Breast epithelium (tissue), 4 donors: ENCODE data around the gene RAC3. TPM values are rescaled to one million over a fixed set of nuclear protein-coding genes. Genes with fewer than 3 reads are reported as not detected.

ENCODE experiments used
- DNase-seq, 2 donors: peaks; one replicate each; pipeline ENCODE4 v3.0.0-alpha.2; 2019; ENCODE audit warnings: low spot score in 2 of 2
- H3K27ac ChIP-seq, 2 donors: fragments of 200-600 bp; sonication (generic) in 1 of 2; one replicate each; pipeline ENCODE4 v1.5.1; 2016 to 2019; ENCODE audit warnings: mild to moderate bottlenecking in 1 of 2
- H3K27me3 ChIP-seq, 2 donors: fragments of 200-600 bp; sonication (generic) in 1 of 2; one replicate each; pipeline versions ENCODE4 v1.5.1 to v1.6.0; 2017 to 2019; ENCODE audit warnings: control low read depth in 1 of 2, mild to moderate bottlenecking in 1 of 2
- H3K36me3 ChIP-seq: fragments of 200-600 bp; one replicate; pipeline ENCODE4 v1.5.1; 2019
- H3K4me1 ChIP-seq, 2 donors: fragments of 200-600 bp; sonication (generic); one replicate each; pipeline ENCODE4 v1.5.1; 2016 to 2019; ENCODE audit warnings: control low read depth in 1 of 2
- H3K4me3 ChIP-seq, 3 donors: fragments of 200-600 bp; sonication (generic); 1 replicate in 2 of 3; 2 replicates in 1 of 3; pipeline ENCODE4 v1.5.1; 2016 to 2019; ENCODE audit warnings: mild to moderate bottlenecking in 3 of 3, moderate library complexity in 2 of 3
- H3K9me3 ChIP-seq, 2 donors: fragments of 200-600 bp; sonication (generic) in 1 of 2; one replicate each; pipeline ENCODE4 v1.5.1; 2016 to 2019; ENCODE audit warnings: control low read depth in 1 of 2
- POLR2A ChIP-seq: fragments of 450-650 bp; IDR thresholded peaks from one replicate; pipeline ENCODE4 v1.6.1; 2016; ENCODE audit warnings: antibody characterized with exemption, mild to moderate bottlenecking, moderate library complexity
- POLR2AphosphoS5 ChIP-seq, 3 donors: sonication (generic); formaldehyde crosslinking; IDR thresholded peaks; one replicate each; pipeline ENCODE4 v1.6.1; 2017; ENCODE audit warnings: antibody characterized with exemption in 3 of 3
- intact Hi-C: fragments of 100-400 bp; cut with DNase I; formaldehyde crosslinking; loops from one replicate; pipeline ENCODE4 v1.15.1; 2023; ENCODE audit warnings: low total_unique reads
- total RNA-seq, 3 donors: library from RNA; depleted of rRNA; stranded (reverse); fragments of >200 nt; gene quantifications; one replicate each; pipeline ENCODE4 v1.1.0, GENCODE V29; 2016
- TF ChIP-seq, protein P1 (sequence below), 3 donors: fragments of 450-650 bp; IDR thresholded peaks; one replicate each; pipeline ENCODE4 v1.5.1; 2016 to 2017; ENCODE audit warnings: antibody characterized with exemption in 3 of 3, mild to moderate bottlenecking in 3 of 3, moderate library complexity in 3 of 3

Gene RAC3
- total RNA-seq, 3 donors from 2014 or later, result 7.6 to 23.0 (median 16.1) TPM

GRCh38 chr17:82064433-82065192, 33.1 kb downstream of the RAC3 start:
- no peaks in the 10 kb centered on the region for H3K9me3 ChIP-seq
- no peaks in the 10 kb centered on the region for H3K27me3 ChIP-seq
- H3K4me3 ChIP-seq, result peak overlapping the region; percentile 87 to 96 (median 90)
- H3K27ac ChIP-seq, result peak overlapping the region; percentile 73 to 97
- peaks cover 5% of the 10 kb centered on the region for H3K36me3 ChIP-seq
- intact Hi-C loops, result no loop called here
- peaks cover 0 to 11% of the 10 kb centered on the region in 2 donors for H3K4me1 ChIP-seq
- DNase-seq, result no peak
- TF ChIP-seq POLR2A (no peak), POLR2AphosphoS5 (IDR thresholded peaks at IDR 0.05) (no peak)
- TF ChIP-seq, protein P1, sequence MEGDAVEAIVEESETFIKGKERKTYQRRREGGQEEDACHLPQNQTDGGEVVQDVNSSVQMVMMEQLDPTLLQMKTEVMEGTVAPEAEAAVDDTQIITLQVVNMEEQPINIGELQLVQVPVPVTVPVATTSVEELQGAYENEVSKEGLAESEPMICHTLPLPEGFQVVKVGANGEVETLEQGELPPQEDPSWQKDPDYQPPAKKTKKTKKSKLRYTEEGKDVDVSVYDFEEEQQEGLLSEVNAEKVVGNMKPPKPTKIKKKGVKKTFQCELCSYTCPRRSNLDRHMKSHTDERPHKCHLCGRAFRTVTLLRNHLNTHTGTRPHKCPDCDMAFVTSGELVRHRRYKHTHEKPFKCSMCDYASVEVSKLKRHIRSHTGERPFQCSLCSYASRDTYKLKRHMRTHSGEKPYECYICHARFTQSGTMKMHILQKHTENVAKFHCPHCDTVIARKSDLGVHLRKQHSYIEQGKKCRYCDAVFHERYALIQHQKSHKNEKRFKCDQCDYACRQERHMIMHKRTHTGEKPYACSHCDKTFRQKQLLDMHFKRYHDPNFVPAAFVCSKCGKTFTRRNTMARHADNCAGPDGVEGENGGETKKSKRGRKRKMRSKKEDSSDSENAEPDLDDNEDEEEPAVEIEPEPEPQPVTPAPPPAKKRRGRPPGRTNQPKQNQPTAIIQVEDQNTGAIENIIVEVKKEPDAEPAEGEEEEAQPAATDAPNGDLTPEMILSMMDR (IDR thresholded peaks at IDR 0.05), result no peak

DNA sequence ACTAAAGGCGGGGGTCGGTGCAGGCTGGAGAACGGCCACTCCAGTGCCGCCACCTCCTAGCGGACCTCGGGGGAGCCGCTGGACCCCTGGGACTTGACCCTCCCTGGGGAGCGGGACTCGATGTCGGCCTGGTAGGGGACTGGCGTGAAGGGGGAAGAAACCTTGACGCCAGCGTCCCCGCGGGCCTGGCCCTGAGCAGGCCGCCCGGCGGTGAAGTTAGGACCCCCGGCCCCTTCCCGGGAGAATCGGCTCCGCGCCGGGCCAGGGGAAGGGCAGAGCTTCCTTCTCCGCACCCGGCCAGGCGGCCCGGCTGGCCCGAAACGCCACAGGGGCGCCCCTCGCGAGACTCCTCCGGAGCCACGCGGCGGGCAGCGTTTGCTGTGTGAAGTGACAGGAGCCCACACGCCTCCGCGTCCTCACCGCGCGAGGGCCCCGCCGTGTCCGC, 33.7 kb downstream of the RAC3 start:
- TF ChIP-seq, protein P1 (IDR thresholded peaks at IDR 0.05), result no peak
- TF ChIP-seq POLR2A, result no peak
- TF ChIP-seq POLR2AphosphoS5 (IDR thresholded peaks at IDR 0.05), result no peak
- H3K4me3 ChIP-seq, result peak overlapping the region; percentile 87 to 96 (median 90)
- DNase-seq, result no peak
- intact Hi-C loops, result no loop called here
- no peaks in the 10 kb centered on the region for H3K27me3 ChIP-seq
- H3K9me3 ChIP-seq, result no peaks in the 10 kb centered on the region
- peaks cover 0 to 11% of the 10 kb centered on the region in 2 donors for H3K4me1 ChIP-seq
- peak overlapping the region; percentile 73 to 97 for H3K27ac ChIP-seq
- peaks cover 3% of the 10 kb centered on the region for H3K36me3 ChIP-seq

- TF ChIP-seq POLR2AphosphoS5 (IDR thresholded peaks at IDR 0.05) (peak; percentile 65 to 86 (median 73)), POLR2A (no peak)
- TF ChIP-seq, protein P1 (IDR thresholded peaks at IDR 0.05), result peak in 1 of 3 donors; percentile 10
- Histone ChIP-seq H3K27ac (peak within 1 kb of the TSS; percentile 87 to 97), H3K27me3 (no peaks in the 10 kb centered on the region), H3K36me3 (no peaks in the 10 kb centered on the region), H3K9me3 (no peaks in the 10 kb centered on the region), H3K4me1 (peaks cover 0 to 11% of the 10 kb centered on the region in 2 donors), H3K4me3 (peak within 1 kb of the TSS; percentile 87 to 96 (median 90))
- intact Hi-C loops, result no loop called here
- DNase-seq, result peak in 1 of 2 donors; percentile 67
Observed at GRCh38 chr17:82065638-82066303, 34.3 kb downstream of the RAC3 start, which contains the start of gene DUS1L. Gene DUS1L, minus strand, starts transcription at chr17:82065804. Its CDS starts 745 bp downstream, at chr17:82065059.

- TF ChIP-seq POLR2AphosphoS5 (IDR thresholded peaks at IDR 0.05), result no peak
- no peak overlapping the region for H3K27ac ChIP-seq
- H3K9me3 ChIP-seq, result no peaks in the 10 kb centered on the region
- intact Hi-C loops, result no loop called here
- H3K4me3 ChIP-seq, result no peak overlapping the region
- no peak for DNase-seq
- H3K27me3 ChIP-seq, result no peaks in the 10 kb centered on the region
- no peaks in the 10 kb centered on the region for H3K36me3 ChIP-seq
- H3K4me1 ChIP-seq, result no peaks in the 10 kb centered on the region
Observed at GRCh38 chr17:82070611-82071010, 39.1 kb downstream of the RAC3 start.

DNA sequence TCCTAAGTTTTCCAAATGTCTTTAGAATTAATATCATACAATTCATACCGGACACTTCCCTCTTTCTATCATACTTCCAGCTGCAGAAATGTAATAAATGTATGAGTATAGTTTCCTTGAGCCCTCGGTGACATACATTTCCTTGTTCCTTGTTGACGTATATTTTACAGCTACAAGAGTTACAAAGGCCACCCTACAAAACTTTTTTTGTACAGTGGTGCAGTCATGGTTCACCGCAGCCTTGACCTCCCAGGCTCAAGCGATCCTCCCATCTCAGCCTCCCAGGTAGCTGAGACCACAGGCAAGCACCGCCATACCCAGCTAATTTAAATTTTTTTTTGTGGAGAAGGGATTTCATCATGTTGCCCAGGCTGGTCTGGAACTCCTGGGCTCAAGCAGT, 41.3 kb downstream of the RAC3 start:
- intact Hi-C loops, result no loop called here
- TF ChIP-seq, protein P1 (IDR thresholded peaks at IDR 0.05), result no peak
- TF ChIP-seq POLR2A, result no peak
- TF ChIP-seq POLR2AphosphoS5 (IDR thresholded peaks at IDR 0.05), result no peak
- DNase-seq, result no peak
- Histone ChIP-seq H3K36me3 (no peaks in the 10 kb centered on the region), H3K9me3 (no peaks in the 10 kb centered on the region), H3K4me3 (no peak overlapping the region), H3K27ac (no peak overlapping the region), H3K4me1 (no peaks in the 10 kb centered on the region), H3K27me3 (no peaks in the 10 kb centered on the region)
